ENCODE data around the gene CDH11.

DNA sequence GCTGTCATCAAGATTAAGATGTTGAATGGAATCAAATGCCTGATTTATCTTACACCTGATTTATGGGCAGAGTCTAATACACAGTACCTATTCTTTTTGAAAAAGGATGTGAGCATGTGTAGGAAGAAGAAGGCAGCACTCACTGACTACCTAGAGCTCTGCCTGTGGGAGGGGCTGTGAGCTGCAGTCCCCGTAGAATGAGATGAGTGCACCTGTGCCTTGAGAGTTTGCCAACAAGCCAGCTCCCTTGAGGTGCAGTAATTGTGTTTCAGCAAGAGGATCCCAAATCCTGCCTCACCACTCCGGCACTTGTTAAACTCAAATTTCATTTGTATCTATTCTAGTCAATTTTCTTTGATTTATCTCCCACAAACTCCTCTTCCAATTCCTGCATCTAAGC, 46.0 kb downstream of the CDH11 start:
- TF ChIP-seq EZH2phosphoT487 (IDR thresholded peaks at IDR 0.05; ENCODE audit: unreplicated experiment) (no peak), POLR2AphosphoS5 (IDR thresholded peaks at IDR 0.05; ENCODE audit: low read depth) (no peak), CREB1 (CRISPR knock-in tag; IDR thresholded peaks at IDR 0.05; ENCODE audit: low read depth) (no peak), ZNF331 (CRISPR knock-in tag; IDR thresholded peaks at IDR 0.05; ENCODE audit: low read depth) (no peak)
- TF ChIP-seq, protein P1, sequence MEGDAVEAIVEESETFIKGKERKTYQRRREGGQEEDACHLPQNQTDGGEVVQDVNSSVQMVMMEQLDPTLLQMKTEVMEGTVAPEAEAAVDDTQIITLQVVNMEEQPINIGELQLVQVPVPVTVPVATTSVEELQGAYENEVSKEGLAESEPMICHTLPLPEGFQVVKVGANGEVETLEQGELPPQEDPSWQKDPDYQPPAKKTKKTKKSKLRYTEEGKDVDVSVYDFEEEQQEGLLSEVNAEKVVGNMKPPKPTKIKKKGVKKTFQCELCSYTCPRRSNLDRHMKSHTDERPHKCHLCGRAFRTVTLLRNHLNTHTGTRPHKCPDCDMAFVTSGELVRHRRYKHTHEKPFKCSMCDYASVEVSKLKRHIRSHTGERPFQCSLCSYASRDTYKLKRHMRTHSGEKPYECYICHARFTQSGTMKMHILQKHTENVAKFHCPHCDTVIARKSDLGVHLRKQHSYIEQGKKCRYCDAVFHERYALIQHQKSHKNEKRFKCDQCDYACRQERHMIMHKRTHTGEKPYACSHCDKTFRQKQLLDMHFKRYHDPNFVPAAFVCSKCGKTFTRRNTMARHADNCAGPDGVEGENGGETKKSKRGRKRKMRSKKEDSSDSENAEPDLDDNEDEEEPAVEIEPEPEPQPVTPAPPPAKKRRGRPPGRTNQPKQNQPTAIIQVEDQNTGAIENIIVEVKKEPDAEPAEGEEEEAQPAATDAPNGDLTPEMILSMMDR (conservative IDR thresholded peaks at IDR 0.05; ENCODE audit: low read depth in 2 of 2), result no peak
